ENCODE results near the gene CPHXL.

The CPHXL gene

GRCh38 chr16:75697571-75697970 is 28.7 kb downstream of the CPHXL start:
- no peak for DNase-seq

- DNase-seq = peak; percentile 32
Measured at GRCh38 chr16:75695708-75696107, 30.6 kb downstream of the CPHXL start.

- DNase-seq = no peak
Measured at GRCh38 chr16:75687361-75687760, 38.9 kb downstream of the CPHXL start.

GRCh38 chr16:75682308-75682707 is 44.0 kb downstream of the CPHXL start:
- DNase-seq = no peak

- no peak for DNase-seq
Measured at GRCh38 chr16:75679366-75679765, 46.9 kb downstream of the CPHXL start.

- DNase-seq = no peak
Measured at GRCh38 chr16:75676909-75677308, 49.4 kb downstream of the CPHXL start, which contains the start of gene CPHXL2. CPHXL2 (minus strand) TSS chr16:75677009; CDS start chr16:75676999, 10 bp downstream.

GRCh38 chr16:75667503-75667902 is 58.8 kb downstream of the CPHXL start:
- no peak for DNase-seq

Measured in NCI-H69 (cell line).